ENCODE data around the gene EAF1. TPM values are rescaled to one million over a fixed set of nuclear protein-coding genes. Genes with fewer than 3 reads are reported as not detected.

The EAF1 gene
- total and polyA plus RNA-seq, 2 donors (not counting 1 experiment from before 2014, with no cell fraction given), result 8.3 to 19.8 TPM

DNA sequence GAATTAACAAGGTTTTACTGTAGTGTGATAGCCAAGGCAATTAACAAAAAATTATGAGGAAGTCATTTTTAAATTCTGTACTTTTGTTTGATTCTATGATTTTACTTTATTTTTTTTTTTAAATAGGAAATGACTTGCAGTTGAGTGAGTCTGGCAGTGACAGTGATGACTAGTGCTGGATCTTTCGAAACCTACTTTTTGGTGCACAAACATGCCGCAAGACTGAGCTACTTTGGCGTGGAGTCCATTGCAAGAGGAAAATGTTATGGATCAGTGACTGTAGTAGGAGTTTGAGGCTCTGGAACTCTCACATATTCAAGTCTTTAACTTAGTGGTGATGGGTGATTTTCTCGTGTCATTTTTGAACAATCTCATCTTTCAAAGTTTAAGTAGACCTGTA lies 11.6 kb downstream of the EAF1 start:
- Histone ChIP-seq H3K27me3 (replicated peaks in 1 of 4; ENCODE audit: control extremely low read depth in 1 of 4, control insufficient read depth in 3 of 4, insufficient read depth in 4 of 4, low read length in 3 of 4) (no peaks in the 10 kb centered on the region), H3K4me2 (replicated peaks; ENCODE audit: low read depth, low read length, poor library complexity, severe bottlenecking) (no peak overlapping the region), H3K27ac (ENCODE audit: low read length in 2 of 2) (no peak overlapping the region), H4K20me1 (ENCODE audit: control insufficient read depth, insufficient read depth, low read length, poor library complexity, severe bottlenecking) (peaks cover 7% of the 10 kb centered on the region), H3K36me3 (replicated peaks in 1 of 2; ENCODE audit: control extremely low read depth in 1 of 2, control insufficient read depth in 1 of 2, extremely low read depth in 1 of 2, insufficient read depth in 2 of 2, low read length in 1 of 2) (peaks cover 27 to 73% of the 10 kb centered on the region in 2 experiments), H3K4me1 (ENCODE audit: control insufficient read depth in 2 of 2, insufficient read depth in 2 of 2, low read length in 2 of 2) (no peaks in the 10 kb centered on the region), H3K4me3 (ENCODE audit: control extremely low read depth in 1 of 5, extremely low read depth in 1 of 5, insufficient read depth in 1 of 5, low read depth in 2 of 5, low read length in 4 of 5) (no peak overlapping the region), H3K9me3 (ENCODE audit: control extremely low read depth in 1 of 3, control insufficient read depth in 2 of 3, insufficient read depth in 1 of 3, low read length in 2 of 3) (no peaks in the 10 kb centered on the region), H3K9ac (ENCODE audit: low read length) (no peak overlapping the region), H3K79me2 (ENCODE audit: control insufficient read depth, insufficient read depth, low read length) (no peaks in the 10 kb centered on the region), H2AFZ (ENCODE audit: insufficient read depth, low read depth, low read length, poor library complexity, severe bottlenecking) (no peak overlapping the region)
- H3K27me3 Mint-ChIP-seq, result no peaks in the 10 kb centered on the region
- intact Hi-C loops (cut with micrococcal nuclease), result no loop called here
- DNase-seq, result no peak
- no peak overlapping the region for H3K27ac Mint-ChIP-seq
- H3K4me1 Mint-ChIP-seq, result no peaks in the 10 kb centered on the region
- ATAC-seq (ENCODE audit: low read depth), result no peak
- H3K9me3 Mint-ChIP-seq (ENCODE audit: insufficient read depth), result no peaks in the 10 kb centered on the region
- H3K4me3 Mint-ChIP-seq, result no peak overlapping the region
- 54% methylated on average over 3 of the region's 4 CpGs for WGBS (ENCODE audit: insufficient coverage)
- POLR2A ChIA-PET, result no interaction called here
- TF ChIP-seq, protein P1, sequence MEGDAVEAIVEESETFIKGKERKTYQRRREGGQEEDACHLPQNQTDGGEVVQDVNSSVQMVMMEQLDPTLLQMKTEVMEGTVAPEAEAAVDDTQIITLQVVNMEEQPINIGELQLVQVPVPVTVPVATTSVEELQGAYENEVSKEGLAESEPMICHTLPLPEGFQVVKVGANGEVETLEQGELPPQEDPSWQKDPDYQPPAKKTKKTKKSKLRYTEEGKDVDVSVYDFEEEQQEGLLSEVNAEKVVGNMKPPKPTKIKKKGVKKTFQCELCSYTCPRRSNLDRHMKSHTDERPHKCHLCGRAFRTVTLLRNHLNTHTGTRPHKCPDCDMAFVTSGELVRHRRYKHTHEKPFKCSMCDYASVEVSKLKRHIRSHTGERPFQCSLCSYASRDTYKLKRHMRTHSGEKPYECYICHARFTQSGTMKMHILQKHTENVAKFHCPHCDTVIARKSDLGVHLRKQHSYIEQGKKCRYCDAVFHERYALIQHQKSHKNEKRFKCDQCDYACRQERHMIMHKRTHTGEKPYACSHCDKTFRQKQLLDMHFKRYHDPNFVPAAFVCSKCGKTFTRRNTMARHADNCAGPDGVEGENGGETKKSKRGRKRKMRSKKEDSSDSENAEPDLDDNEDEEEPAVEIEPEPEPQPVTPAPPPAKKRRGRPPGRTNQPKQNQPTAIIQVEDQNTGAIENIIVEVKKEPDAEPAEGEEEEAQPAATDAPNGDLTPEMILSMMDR (IDR thresholded peaks at IDR 0.05), result no peak
- no peak for TF ChIP-seq EZH2 (IDR thresholded peaks at IDR 0.05; ENCODE audit: borderline replicate concordance, insufficient read depth, low read depth, low read length, poor library complexity, severe bottlenecking)
- CTCF ChIA-PET, result interaction anchor here (1.2 kb wide), 1 partner anchor 34 kb away, joined by 3 read pairs; no protein-coding TSS in a partner anchor

DNA sequence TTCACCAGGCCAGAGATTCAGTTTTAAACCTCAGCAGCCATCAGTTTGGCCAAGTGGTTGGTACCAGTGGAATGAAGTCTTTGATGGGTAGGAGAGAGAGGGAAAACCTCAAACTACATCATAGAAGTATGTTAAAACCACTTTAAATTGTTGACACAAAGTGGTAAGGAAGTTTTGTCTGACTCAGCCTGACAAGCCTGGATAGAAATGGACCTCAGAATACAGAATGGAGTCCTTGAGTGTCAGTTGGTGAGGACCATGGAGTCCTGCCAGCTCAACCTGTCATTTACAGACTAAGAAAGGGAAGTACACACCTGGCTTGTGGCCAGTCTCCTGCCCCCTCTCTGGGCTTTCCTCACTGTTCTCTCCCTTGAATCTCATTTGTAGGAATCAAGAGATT lies 12.1 kb downstream of the EAF1 start:
- no peaks in the 10 kb centered on the region for H3K4me1 ChIP-seq (ENCODE audit: control insufficient read depth in 2 of 2, insufficient read depth in 2 of 2, low read length in 2 of 2)
- H4K20me1 ChIP-seq (ENCODE audit: control insufficient read depth, insufficient read depth, low read length, poor library complexity, severe bottlenecking), result peaks cover 7% of the 10 kb centered on the region
- no peak overlapping the region for H3K9ac ChIP-seq (ENCODE audit: low read length)
- no peaks in the 10 kb centered on the region for H3K4me1 Mint-ChIP-seq
- DNase-seq (no peak), ATAC-seq (ENCODE audit: low read depth) (no peak)
- no peaks in the 10 kb centered on the region for H3K27me3 ChIP-seq (replicated peaks in 1 of 4; ENCODE audit: control extremely low read depth in 1 of 4, control insufficient read depth in 3 of 4, insufficient read depth in 4 of 4, low read length in 3 of 4)
- no peak overlapping the region for H3K27ac ChIP-seq (ENCODE audit: low read length in 2 of 2)
- ChIA-PET CTCF (interaction anchor here (1.2 kb wide), 1 partner anchor 34 kb away, joined by 3 read pairs; no protein-coding TSS in a partner anchor), POLR2A (no interaction called here)
- TF ChIP-seq, protein P1 (IDR thresholded peaks at IDR 0.05), result no peak
- TF ChIP-seq EZH2 (IDR thresholded peaks at IDR 0.05; ENCODE audit: borderline replicate concordance, insufficient read depth, low read depth, low read length, poor library complexity, severe bottlenecking), result no peak
- H3K27me3 Mint-ChIP-seq, result no peaks in the 10 kb centered on the region
- H3K27ac Mint-ChIP-seq, result no peak overlapping the region
- intact Hi-C loops (cut with micrococcal nuclease), result no loop called here
- no peaks in the 10 kb centered on the region for H3K9me3 ChIP-seq (ENCODE audit: control extremely low read depth in 1 of 3, control insufficient read depth in 2 of 3, insufficient read depth in 1 of 3, low read length in 2 of 3)
- peaks cover 27 to 68% of the 10 kb centered on the region in 2 experiments for H3K36me3 ChIP-seq (replicated peaks in 1 of 2; ENCODE audit: control extremely low read depth in 1 of 2, control insufficient read depth in 1 of 2, extremely low read depth in 1 of 2, insufficient read depth in 2 of 2, low read length in 1 of 2)
- no peak overlapping the region for H3K4me3 Mint-ChIP-seq
- no peaks in the 10 kb centered on the region for H3K9me3 Mint-ChIP-seq (ENCODE audit: insufficient read depth)
- H2AFZ ChIP-seq (ENCODE audit: insufficient read depth, low read depth, low read length, poor library complexity, severe bottlenecking), result no peak overlapping the region
- no peak overlapping the region for H3K4me2 ChIP-seq (replicated peaks; ENCODE audit: low read depth, low read length, poor library complexity, severe bottlenecking)
- H3K4me3 ChIP-seq (ENCODE audit: control extremely low read depth in 1 of 5, extremely low read depth in 1 of 5, insufficient read depth in 1 of 5, low read depth in 2 of 5, low read length in 4 of 5), result no peak overlapping the region
- no peaks in the 10 kb centered on the region for H3K79me2 ChIP-seq (ENCODE audit: control insufficient read depth, insufficient read depth, low read length)

Data from B cell (primary cell).